DOHH2 (cell line): ENCODE data around the gene PALLD.

Experiments
- CTCF ChIP-seq: fragments of 200-600 bp; sonication (generic); IDR thresholded peaks from one replicate; pipeline ENCODE4 v1.5.1; 2014; ENCODE audit warnings: antibody characterized with exemption, mild to moderate bottlenecking, low read depth, low read length; ENCODE audit not compliant: poor library complexity, severe bottlenecking
- EZH2phosphoT487 ChIP-seq: fragments of 200-600 bp; sonication (generic); IDR thresholded peaks from 2 replicates; pipeline ENCODE4 v1.6.1; 2017; ENCODE audit warnings: borderline replicate concordance, mild to moderate bottlenecking, antibody characterized with exemption, low read length, moderate library complexity, mixed read lengths

GRCh38 chr4:168573870-168574269 is 77.0 kb downstream of the PALLD start:
- TF ChIP-seq CTCF: no peak
- TF ChIP-seq EZH2phosphoT487: no peak
